Heart right ventricle (tissue), 16 donors: Measurements from ENCODE around the gene HIRIP3. TPM values are rescaled to one million over a fixed set of nuclear protein-coding genes. Genes with fewer than 3 reads are reported as not detected.
A peak's percentile ranks its signal among the peaks of the same experiment; 100 is the strongest.

ENCODE experiments used
- ATAC-seq, 8 donors: fragments of 200-7000 bp; cut with Tn5 transposase; one replicate each; pipeline ENCODE4 v1.9.1; 2020; ENCODE audit warnings: mild to moderate bottlenecking in 8 of 8, moderate library complexity in 8 of 8, moderate number of reproducible peaks in 1 of 8
- DNase-seq, 2 donors: peaks; one replicate each; pipeline ENCODE4 v3.0.0-alpha.2; 2020
- H3K27ac ChIP-seq, 10 donors: fragments of 200-600 bp; sonication (generic) in 2 of 10; one replicate each; pipeline versions ENCODE4 v1.5.0 to v1.8.0; 2020 to 2022; ENCODE audit warnings: mild to moderate bottlenecking in 3 of 10
- H3K27me3 ChIP-seq, 7 donors: fragments of 200-600 bp; one replicate each; pipeline ENCODE4 v1.8.0; 2021 to 2022; ENCODE audit warnings: mild to moderate bottlenecking in 2 of 7
- H3K36me3 ChIP-seq, 9 donors: fragments of 200-600 bp; sonication (generic) in 1 of 9; one replicate each; pipeline versions ENCODE4 v1.5.0 to v1.8.0; 2020 to 2022; ENCODE audit warnings: mild to moderate bottlenecking in 2 of 9
- H3K4me1 ChIP-seq, 9 donors: fragments of 200-600 bp; sonication (generic) in 1 of 9; one replicate each; pipeline versions ENCODE4 v1.5.0 to v1.8.0; 2020 to 2022; ENCODE audit warnings: mild to moderate bottlenecking in 4 of 9
- H3K4me3 ChIP-seq, 10 donors: fragments of 200-600 bp; sonication (generic) in 2 of 10; one replicate each; pipeline versions ENCODE4 v1.5.0 to v1.8.0; 2020 to 2022; ENCODE audit warnings: mild to moderate bottlenecking in 7 of 10, moderate library complexity in 2 of 10
- H3K9me3 ChIP-seq, 11 donors: fragments of 200-600 bp in 10 of 11; sonication (generic) in 2 of 11; one replicate each; pipeline versions ENCODE4 v1.5.0 to v1.8.0; 2013 to 2022; ENCODE audit warnings: mild to moderate bottlenecking in 2 of 11, control low read depth in 1 of 11, moderate library complexity in 1 of 11
- WGBS, 2 donors: extraction: QIAGEN DNeasy Blood & Tissue Kit; methylation state at CpG; one replicate each; pipeline ENCODE4 v1.1.7; 2013; ENCODE audit warnings: inconsistent platforms in 1 of 2; 5-methylcytosine and 5-hydroxymethylcytosine counted together
- intact Hi-C, 10 donors: fragments of 100-400 bp; cut with DNase I; formaldehyde crosslinking; loops; one replicate each; pipeline versions ENCODE4 v1.11.1 to v1.14.2; 2022
- polyA plus RNA-seq, 2 donors: library from polyadenylated mRNA; stranded (reverse); fragments of 200-250 nt; gene quantifications; one replicate each; pipeline ENCODE4 v1.2.3, GENCODE V29; 2013
- total RNA-seq, 10 donors: library from RNA; stranded (reverse); fragmentation: NEBNext Ultra II Directional in 3 of 10; extraction: Animal tissue kit (Norgen Biotek cat#: 25700) in 3 of 10; gene quantifications; one replicate each; pipeline versions ENCODE4 v1.2.1 to v1.2.4, GENCODE V29; 2021 to 2023
- TF ChIP-seq, protein P1 (sequence below), 9 donors: fragments of 200-600 bp; sonication (generic) in 2 of 9; IDR thresholded peaks; one replicate each; pipeline versions ENCODE4 v1.5.0 to v1.8.0; 2021 to 2022; ENCODE audit warnings: antibody characterized with exemption in 9 of 9, mild to moderate bottlenecking in 5 of 9, moderate library complexity in 1 of 9
- donor health status: Arrhythmogenic right ventricular cardiomyopathy.
- donor health status: ischemic (EF 13 %, LVEDD 7.1; RV severe dilation, severe dysfunction).
- donor health status: healthy with polysubstance abuse.
- donor health status: DM: no; HTN: yes; CAD: no.
- donor health status: DM: no; HTN: no; CAD: no.
- donor health status: ischemic (EF 25% LVEDD 6.9; RV normal size, moderate dysfunction).
- donor health status: ischemic (EF 25% LVEDD 5.7; RV mildly dilated, moderate dysfunction).
- donor health status: healthy.
- donor health status: DM: yes; HTN: yes; CAD: no.
- donor health status: Ischemic cardiomyopathy.
- donor health status: ischemic (EF 35%, LVEDD 5.7; RV mildly dilated, moderate dysfunction).
- donor health status: nonischemic (EF 11% LVEDD 7.7; RV severe dilation, severe dysfunction).
- donor health status: DM: yes; HTN: yes; CAD: no.
- donor health status: PGD.
- donor health status: ischemic (EF 29% LVEDD 5.4; RV normal size, mild dysfunction).
- donor health status: nonischemic (EF 23%, LVEDD 6.1; RV moderate dilation, normal function).

Gene HIRIP3
- total and polyA plus RNA-seq, 12 donors: 14.4 to 23.2 (median 17.7) TPM

DNA sequence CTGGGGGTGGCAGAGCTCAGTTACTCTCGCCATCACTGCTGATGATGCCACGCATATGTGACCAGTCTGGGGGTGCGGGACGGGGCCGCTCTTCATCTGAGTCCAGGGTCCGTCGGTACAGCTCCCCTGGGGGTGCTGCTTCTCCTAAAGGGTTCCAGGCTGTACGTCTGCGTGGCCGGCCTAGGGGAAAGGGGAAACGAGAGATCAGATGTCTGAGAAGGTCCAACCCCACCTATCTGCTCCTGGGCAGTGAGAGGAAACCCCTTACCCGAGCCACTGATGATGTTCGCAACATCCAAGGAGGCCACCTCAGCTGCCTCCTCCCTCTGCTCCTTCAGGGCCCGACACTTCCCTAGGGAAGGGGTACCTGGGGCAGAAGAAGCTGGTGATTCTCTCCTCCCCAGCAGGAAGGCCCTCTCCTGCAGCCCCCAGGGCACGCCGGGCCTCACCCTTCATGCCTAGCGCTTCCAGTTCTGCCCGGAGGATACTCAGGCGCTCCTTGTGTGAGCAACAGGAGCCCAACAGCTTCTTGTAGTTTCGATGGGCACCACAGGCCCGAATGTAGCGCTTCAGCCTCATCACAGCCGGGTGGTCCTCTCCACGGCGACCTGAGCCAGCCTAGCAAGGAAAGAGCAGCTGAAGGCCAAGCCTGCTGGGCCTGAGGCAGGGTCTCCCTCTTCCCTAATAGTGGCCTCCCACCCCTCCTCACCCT lies 2.1 kb downstream of the HIRIP3 start:
- ATAC-seq (no peak), DNase-seq (no peak)
- Histone ChIP-seq H3K9me3 (no peaks in the 10 kb centered on the region), H3K27me3 (no peaks in the 10 kb centered on the region), H3K4me1 (peaks cover 7 to 40% (median 28%) of the 10 kb centered on the region in 9 donors), H3K36me3 (peaks cover 0 to 67% (median 35%) of the 10 kb centered on the region in 9 donors), H3K27ac (peak overlapping the region in 1 of 10 donors; percentile 36), H3K4me3 (no peak overlapping the region)
- intact Hi-C loops: loop anchor here in 3 of 10 donors (10.0 kb wide), 3 partner anchors 69 to 179 kb away; partner anchors contain the start of genes CDIPT (in 1 of the 3), KCTD13 (in 1 of the 3), PAGR1 (in 1 of the 3) and PRRT2 (in 1 of the 3)
- 84 to 85% methylated on average over 25 of the region's 25 CpGs for WGBS, 2 donors
- TF ChIP-seq, protein P1, sequence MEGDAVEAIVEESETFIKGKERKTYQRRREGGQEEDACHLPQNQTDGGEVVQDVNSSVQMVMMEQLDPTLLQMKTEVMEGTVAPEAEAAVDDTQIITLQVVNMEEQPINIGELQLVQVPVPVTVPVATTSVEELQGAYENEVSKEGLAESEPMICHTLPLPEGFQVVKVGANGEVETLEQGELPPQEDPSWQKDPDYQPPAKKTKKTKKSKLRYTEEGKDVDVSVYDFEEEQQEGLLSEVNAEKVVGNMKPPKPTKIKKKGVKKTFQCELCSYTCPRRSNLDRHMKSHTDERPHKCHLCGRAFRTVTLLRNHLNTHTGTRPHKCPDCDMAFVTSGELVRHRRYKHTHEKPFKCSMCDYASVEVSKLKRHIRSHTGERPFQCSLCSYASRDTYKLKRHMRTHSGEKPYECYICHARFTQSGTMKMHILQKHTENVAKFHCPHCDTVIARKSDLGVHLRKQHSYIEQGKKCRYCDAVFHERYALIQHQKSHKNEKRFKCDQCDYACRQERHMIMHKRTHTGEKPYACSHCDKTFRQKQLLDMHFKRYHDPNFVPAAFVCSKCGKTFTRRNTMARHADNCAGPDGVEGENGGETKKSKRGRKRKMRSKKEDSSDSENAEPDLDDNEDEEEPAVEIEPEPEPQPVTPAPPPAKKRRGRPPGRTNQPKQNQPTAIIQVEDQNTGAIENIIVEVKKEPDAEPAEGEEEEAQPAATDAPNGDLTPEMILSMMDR (IDR thresholded peaks at IDR 0.05): no peak

DNA sequence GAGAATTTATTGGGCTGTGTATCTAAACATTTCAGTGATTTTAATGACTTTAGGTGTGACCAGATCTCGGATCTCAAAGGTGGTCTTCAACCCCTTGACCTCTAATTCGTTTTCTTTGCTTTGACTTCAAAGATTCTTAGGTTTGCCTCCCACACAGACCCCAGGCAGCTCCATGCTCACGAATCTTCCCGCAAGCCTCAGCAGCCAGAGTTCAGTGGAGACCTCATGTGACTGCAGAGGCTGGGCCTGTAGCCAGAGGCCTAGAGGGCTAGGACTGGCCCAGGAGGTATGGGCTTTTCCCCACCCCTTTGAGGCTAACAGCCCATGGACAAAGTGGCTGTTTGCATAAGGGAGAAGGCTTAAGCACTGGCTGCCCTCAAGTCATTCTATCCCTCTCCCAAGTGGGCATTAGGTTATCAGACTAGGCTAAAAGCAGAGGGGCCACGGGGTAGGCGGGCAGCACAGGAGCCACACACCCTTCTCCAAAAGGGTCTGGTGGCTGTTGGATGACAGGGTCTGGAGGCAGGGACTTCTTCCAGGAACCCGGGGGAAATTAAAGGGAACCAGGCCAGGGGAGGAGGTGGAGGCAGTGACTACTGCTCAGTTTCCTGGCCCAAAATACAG lies 3.0 kb downstream of the HIRIP3 start:
- TF ChIP-seq, protein P1 (IDR thresholded peaks at IDR 0.05): no peak
- peaks cover 7 to 34% (median 28%) of the 10 kb centered on the region in 9 donors for H3K4me1 ChIP-seq
- WGBS, 2 donors: 57 to 61% methylated on average over 7 of the region's 7 CpGs
- H3K27me3 ChIP-seq: no peaks in the 10 kb centered on the region
- H3K27ac ChIP-seq: peak overlapping the region in 1 of 10 donors; percentile 30
- H3K4me3 ChIP-seq: no peak overlapping the region
- DNase-seq: no peak
- intact Hi-C loops: loop anchor here in 3 of 10 donors (10.0 kb wide), 3 partner anchors 68 to 178 kb away; partner anchors contain the start of genes CDIPT (in 1 of the 3), KCTD13 (in 1 of the 3), PAGR1 (in 1 of the 3) and PRRT2 (in 1 of the 3)
- no peak for ATAC-seq
- no peaks in the 10 kb centered on the region for H3K9me3 ChIP-seq
- peaks cover 0 to 67% (median 44%) of the 10 kb centered on the region in 9 donors for H3K36me3 ChIP-seq

DNA sequence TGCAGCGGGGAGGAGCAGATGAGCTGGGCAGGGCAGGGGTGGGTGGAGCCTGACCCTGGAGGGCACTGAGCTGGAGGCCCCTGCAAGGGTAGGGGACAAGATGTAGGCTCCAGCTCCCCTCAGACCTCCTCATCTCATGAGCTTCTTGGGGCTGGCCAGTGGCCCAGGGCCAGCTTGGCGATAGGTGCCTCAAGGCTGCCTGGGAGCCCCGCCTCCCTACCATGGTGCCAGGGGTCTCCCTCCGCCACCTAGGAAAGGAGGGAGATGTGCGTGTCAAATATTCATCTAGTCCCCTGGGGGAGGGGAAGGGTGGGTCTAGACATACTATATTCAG lies 3.9 kb downstream of the HIRIP3 start:
- Histone ChIP-seq H3K9me3 (no peaks in the 10 kb centered on the region), H3K27me3 (no peaks in the 10 kb centered on the region), H3K36me3 (peaks cover 0 to 75% (median 53%) of the 10 kb centered on the region in 9 donors), H3K27ac (peak overlapping the region in 1 of 10 donors; percentile 24), H3K4me1 (peaks cover 4 to 25% (median 19%) of the 10 kb centered on the region in 9 donors), H3K4me3 (no peak overlapping the region)
- DNase-seq (no peak), ATAC-seq (no peak)
- 73 to 80% methylated on average over 5 of the region's 5 CpGs for WGBS, 2 donors
- intact Hi-C loops: loop anchor here in 3 of 10 donors (10.0 kb wide), 3 partner anchors 67 to 177 kb away; partner anchors contain the start of genes CDIPT (in 1 of the 3), KCTD13 (in 1 of the 3), PAGR1 (in 1 of the 3) and PRRT2 (in 1 of the 3)
- TF ChIP-seq, protein P1 (IDR thresholded peaks at IDR 0.05): no peak

DNA sequence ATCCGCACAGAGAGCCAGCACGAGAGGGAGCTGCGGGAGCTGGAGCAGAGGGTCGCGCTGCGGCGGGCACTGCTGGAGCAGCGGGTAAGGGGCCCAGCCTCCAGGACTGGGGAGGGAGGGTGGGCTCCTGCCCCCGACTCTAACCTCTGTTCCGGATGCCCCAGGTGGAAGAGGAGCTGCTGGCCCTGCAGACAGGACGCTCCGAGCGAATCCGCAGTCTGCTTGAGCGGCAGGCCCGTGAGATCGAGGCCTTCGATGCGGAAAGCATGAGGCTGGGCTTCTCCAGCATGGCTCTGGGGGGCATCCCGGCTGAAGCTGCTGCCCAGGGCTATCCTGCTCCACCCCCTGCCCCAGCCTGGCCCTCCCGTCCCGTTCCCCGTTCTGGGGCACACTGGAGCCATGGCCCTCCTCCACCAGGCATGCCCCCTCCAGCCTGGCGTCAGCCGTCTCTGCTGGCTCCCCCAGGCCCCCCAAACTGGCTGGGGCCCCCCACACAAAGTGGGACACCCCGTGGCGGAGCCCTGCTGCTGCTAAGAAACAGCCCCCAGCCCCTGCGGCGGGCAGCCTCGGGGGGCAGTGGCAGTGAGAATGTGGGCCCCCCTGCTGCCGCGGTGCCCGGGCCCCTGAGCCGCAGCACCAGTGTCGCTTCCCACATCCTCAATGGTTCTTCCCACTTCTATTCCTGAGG lies 4.4 kb downstream of the HIRIP3 start:
- WGBS, 2 donors: 90 to 91% methylated on average over 35 of the region's 35 CpGs
- intact Hi-C loops: loop anchor here in 3 of 10 donors (10.0 kb wide), 3 partner anchors 66 to 176 kb away; partner anchors contain the start of genes CDIPT (in 1 of the 3), KCTD13 (in 1 of the 3), PAGR1 (in 1 of the 3) and PRRT2 (in 1 of the 3)
- ATAC-seq (no peak), DNase-seq (no peak)
- no peak overlapping the region for H3K27ac ChIP-seq
- peaks cover 0 to 80% (median 59%) of the 10 kb centered on the region in 9 donors for H3K36me3 ChIP-seq
- H3K27me3 ChIP-seq: no peaks in the 10 kb centered on the region
- TF ChIP-seq, protein P1 (IDR thresholded peaks at IDR 0.05): no peak
- H3K9me3 ChIP-seq: no peaks in the 10 kb centered on the region
- H3K4me3 ChIP-seq: no peak overlapping the region
- H3K4me1 ChIP-seq: peaks cover 4 to 23% (median 17%) of the 10 kb centered on the region in 9 donors
